Thyroid gland (tissue), 4 donors: ENCODE results near the gene CCDC180. TPM values are rescaled to one million over a fixed set of nuclear protein-coding genes. Genes with fewer than 3 reads are reported as not detected.

Experiments used
- DNase-seq, 2 donors: peaks; one replicate each; pipeline ENCODE4 v3.0.0-alpha.2; 2019
- H3K27ac ChIP-seq, 3 donors: fragments of 200-600 bp; sonication (generic); 1 replicate in 2 of 3; 2 replicates in 1 of 3; pipeline ENCODE4 v1.5.1; 2016 to 2019; ENCODE audit warnings: mild to moderate bottlenecking in 1 of 3, moderate library complexity in 1 of 3
- H3K27me3 ChIP-seq: fragments of 200-600 bp; sonication (generic); one replicate; pipeline ENCODE4 v1.5.1; 2019
- H3K36me3 ChIP-seq, 2 donors: fragments of 200-600 bp; sonication (generic); one replicate each; pipeline ENCODE4 v1.5.1; 2016 to 2019
- H3K4me1 ChIP-seq, 2 donors: fragments of 200-600 bp; sonication (generic); one replicate each; pipeline ENCODE4 v1.5.1; 2017 to 2019
- H3K4me3 ChIP-seq, 3 donors: fragments of 200-600 bp; sonication (generic); replicated peaks in 1 of 3; 1 replicate in 2 of 3; 2 replicates in 1 of 3; pipeline ENCODE4 v1.5.1; 2016; ENCODE audit warnings: mild to moderate bottlenecking in 1 of 3
- H3K9me3 ChIP-seq: fragments of 200-600 bp; sonication (generic); one replicate; pipeline ENCODE4 v1.5.1; 2017
- POLR2A ChIP-seq, 2 donors: fragments of 450-650 bp; IDR thresholded peaks; one replicate each; pipeline ENCODE4 v1.6.1; 2017; ENCODE audit warnings: antibody characterized with exemption in 2 of 2, mild to moderate bottlenecking in 2 of 2, moderate library complexity in 1 of 2
- WGBS, 2 donors: methylation state at CpG; one replicate each; pipeline ENCODE4 v1.1.5; 2017; 5-methylcytosine and 5-hydroxymethylcytosine counted together
- intact Hi-C: fragments of 100-400 bp; cut with DNase I; formaldehyde crosslinking; loops from one replicate; pipeline ENCODE4 v1.15.1; 2023
- total RNA-seq, 4 donors: library from RNA; depleted of rRNA; stranded (reverse); fragments of >200 nt; gene quantifications; one replicate each; pipeline ENCODE4 v1.2.3, GENCODE V29; 2016
- TF ChIP-seq, protein P1 (sequence below), 6 experiments: fragments of 200-600 bp in 3 of 6; fragments of 450-650 bp in 3 of 6; sonication (generic) in 3 of 6; IDR thresholded peaks; one replicate each; pipeline ENCODE4 v1.5.1; 2016 to 2019; ENCODE audit warnings: antibody characterized with exemption in 6 of 6, mild to moderate bottlenecking in 2 of 6, inconsistent platforms in 1 of 6, moderate library complexity in 1 of 6

Gene CCDC180
- total RNA-seq, 4 donors from 2014 or later = 5.2 to 33.0 (median 11.0) TPM

DNA sequence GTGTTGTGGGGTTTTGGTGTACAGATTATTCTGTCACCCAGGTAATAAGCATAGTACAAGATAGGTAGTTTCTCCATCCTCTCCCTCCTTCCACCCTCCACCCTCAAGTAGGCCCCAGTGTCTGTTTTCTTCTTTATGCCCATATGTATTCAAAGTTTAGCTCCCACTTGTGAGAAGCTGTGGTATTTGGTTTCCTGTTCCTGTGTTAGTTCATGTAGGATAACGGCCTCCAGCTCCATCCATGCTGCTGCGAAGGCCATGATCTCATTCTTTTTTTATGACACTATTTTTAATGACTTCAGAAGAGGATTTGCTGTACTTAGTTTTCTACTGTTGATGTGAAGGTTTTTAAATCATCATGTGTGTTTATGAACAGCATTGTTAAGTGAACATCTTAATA is 11.9 kb downstream of the CCDC180 start:
- no peak overlapping the region for H3K4me3 ChIP-seq
- TF ChIP-seq POLR2A (IDR thresholded peaks at IDR 0.05) = no peak
- TF ChIP-seq, protein P1, sequence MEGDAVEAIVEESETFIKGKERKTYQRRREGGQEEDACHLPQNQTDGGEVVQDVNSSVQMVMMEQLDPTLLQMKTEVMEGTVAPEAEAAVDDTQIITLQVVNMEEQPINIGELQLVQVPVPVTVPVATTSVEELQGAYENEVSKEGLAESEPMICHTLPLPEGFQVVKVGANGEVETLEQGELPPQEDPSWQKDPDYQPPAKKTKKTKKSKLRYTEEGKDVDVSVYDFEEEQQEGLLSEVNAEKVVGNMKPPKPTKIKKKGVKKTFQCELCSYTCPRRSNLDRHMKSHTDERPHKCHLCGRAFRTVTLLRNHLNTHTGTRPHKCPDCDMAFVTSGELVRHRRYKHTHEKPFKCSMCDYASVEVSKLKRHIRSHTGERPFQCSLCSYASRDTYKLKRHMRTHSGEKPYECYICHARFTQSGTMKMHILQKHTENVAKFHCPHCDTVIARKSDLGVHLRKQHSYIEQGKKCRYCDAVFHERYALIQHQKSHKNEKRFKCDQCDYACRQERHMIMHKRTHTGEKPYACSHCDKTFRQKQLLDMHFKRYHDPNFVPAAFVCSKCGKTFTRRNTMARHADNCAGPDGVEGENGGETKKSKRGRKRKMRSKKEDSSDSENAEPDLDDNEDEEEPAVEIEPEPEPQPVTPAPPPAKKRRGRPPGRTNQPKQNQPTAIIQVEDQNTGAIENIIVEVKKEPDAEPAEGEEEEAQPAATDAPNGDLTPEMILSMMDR (IDR thresholded peaks at IDR 0.05) = no peak
- H3K4me1 ChIP-seq = no peaks in the 10 kb centered on the region
- H3K27me3 ChIP-seq = no peaks in the 10 kb centered on the region
- peaks cover 13 to 15% of the 10 kb centered on the region in 2 donors for H3K36me3 ChIP-seq
- intact Hi-C loops = no loop called here
- no peak for DNase-seq
- 88 to 92% methylated on average over 2 of the region's 2 CpGs for WGBS, 2 donors
- H3K27ac ChIP-seq = no peak overlapping the region
- no peaks in the 10 kb centered on the region for H3K9me3 ChIP-seq

DNA sequence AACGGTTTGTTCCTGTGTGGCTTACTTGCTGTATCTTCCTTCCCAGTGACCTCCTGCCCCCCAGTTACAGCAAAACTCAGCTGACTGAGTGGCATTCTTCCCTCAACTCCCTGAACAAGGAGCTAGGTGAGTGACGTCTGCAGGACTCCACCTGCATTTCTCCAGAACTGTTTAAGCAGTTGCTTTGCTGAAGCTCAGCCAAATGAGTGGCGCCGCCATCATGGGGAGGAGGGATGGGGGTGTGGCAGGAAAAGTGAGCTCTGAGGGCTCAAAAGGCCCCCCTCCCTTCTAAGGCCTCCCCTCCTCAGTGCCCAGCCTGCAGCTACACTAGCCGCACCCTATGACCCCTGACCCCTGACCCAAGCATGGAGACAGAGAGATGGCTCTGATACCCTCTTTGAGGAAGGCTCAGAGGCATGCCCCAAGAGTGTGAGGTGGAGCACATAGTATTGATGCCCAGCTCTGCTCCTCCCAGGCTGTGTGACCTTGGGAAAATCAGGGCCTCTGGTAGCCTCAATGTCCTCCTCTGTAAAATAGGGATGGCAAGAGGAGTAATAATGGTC is 12.7 kb downstream of the CCDC180 start:
- Histone ChIP-seq H3K27me3 (no peaks in the 10 kb centered on the region), H3K27ac (no peak overlapping the region), H3K9me3 (no peaks in the 10 kb centered on the region), H3K36me3 (peaks cover 10 to 16% of the 10 kb centered on the region in 2 donors), H3K4me1 (no peaks in the 10 kb centered on the region), H3K4me3 (no peak overlapping the region)
- intact Hi-C loops = no loop called here
- WGBS, 2 donors = 86 to 91% methylated on average over 5 of the region's 5 CpGs
- TF ChIP-seq POLR2A (IDR thresholded peaks at IDR 0.05) = no peak
- TF ChIP-seq, protein P1 (IDR thresholded peaks at IDR 0.05) = no peak
- no peak for DNase-seq

- whole genome bisulfite sequencing, 2 donors = 74 to 79% methylated on average over 1 of the region's 1 CpG
- Histone ChIP-seq H3K4me3 (no peak overlapping the region), H3K36me3 (peaks cover 10 to 14% of the 10 kb centered on the region in 2 donors), H3K4me1 (no peaks in the 10 kb centered on the region), H3K27ac (no peak overlapping the region), H3K9me3 (no peaks in the 10 kb centered on the region), H3K27me3 (no peaks in the 10 kb centered on the region)
- no peak for DNase-seq
- intact Hi-C loops = no loop called here
- no peak for TF ChIP-seq POLR2A (IDR thresholded peaks at IDR 0.05)
- TF ChIP-seq, protein P1 (IDR thresholded peaks at IDR 0.05) = no peak
Measured at GRCh38 chr9:97321251-97321650, 13.8 kb downstream of the CCDC180 start.

DNA sequence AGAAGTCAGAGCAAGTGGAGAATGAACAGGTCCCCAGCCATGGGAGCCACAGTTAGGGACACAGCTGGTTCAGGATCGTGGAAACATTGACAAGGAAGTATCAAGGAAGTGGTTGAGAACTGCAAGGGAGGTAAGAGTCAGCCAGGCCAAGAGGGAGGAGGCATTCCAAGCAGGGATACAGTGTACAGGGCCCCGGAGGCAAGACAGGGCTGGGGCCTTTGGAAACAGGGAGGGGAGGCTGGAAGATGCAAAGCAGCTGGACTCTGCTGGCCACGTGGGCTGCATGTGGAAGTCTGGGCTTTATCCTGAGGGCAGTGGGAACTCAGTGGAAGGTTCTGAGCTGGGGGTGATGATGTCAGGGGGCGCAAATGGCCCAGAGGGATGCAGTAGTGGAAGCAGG is 14.2 kb downstream of the CCDC180 start:
- Histone ChIP-seq H3K36me3 (peaks cover 7 to 11% of the 10 kb centered on the region in 2 donors), H3K27ac (no peak overlapping the region), H3K4me3 (no peak overlapping the region), H3K4me1 (no peaks in the 10 kb centered on the region), H3K27me3 (no peaks in the 10 kb centered on the region), H3K9me3 (no peaks in the 10 kb centered on the region)
- DNase-seq = no peak
- intact Hi-C loops = no loop called here
- no peak for TF ChIP-seq POLR2A (IDR thresholded peaks at IDR 0.05)
- TF ChIP-seq, protein P1 (IDR thresholded peaks at IDR 0.05) = no peak
- WGBS, 2 donors = 75 to 76% methylated on average over 4 of the region's 4 CpGs

GRCh38 chr9:97322105-97322504 is 14.6 kb downstream of the CCDC180 start:
- no peaks in the 10 kb centered on the region for H3K4me1 ChIP-seq
- H3K4me3 ChIP-seq = no peak overlapping the region
- no peak overlapping the region for H3K27ac ChIP-seq
- H3K9me3 ChIP-seq = no peaks in the 10 kb centered on the region
- H3K27me3 ChIP-seq = no peaks in the 10 kb centered on the region
- WGBS, 2 donors = 79 to 91% methylated on average over 1 of the region's 1 CpG
- no peak for DNase-seq
- intact Hi-C loops = no loop called here
- no peak for TF ChIP-seq POLR2A (IDR thresholded peaks at IDR 0.05)
- TF ChIP-seq, protein P1 (IDR thresholded peaks at IDR 0.05) = no peak
- H3K36me3 ChIP-seq = peaks cover 3 to 11% of the 10 kb centered on the region in 2 donors
